ENCODE results near the gene SLC9A6.
"Not testable (repeated sequence)": the region's sequence is repeated elsewhere in the genome, so short reads cannot be mapped to it uniquely, and the experiment has no call there.

The SLC9A6 gene

GRCh38 chrX:136046295-136047015 is 61.2 kb downstream of the SLC9A6 start:
- no peak overlapping the region for H3K4me3 ChIP-seq (replicated peaks; ENCODE audit: low read depth, low read length)
- no peak for DNase-seq (ENCODE audit: extremely low read depth, low read depth)
- TF ChIP-seq, protein P1, sequence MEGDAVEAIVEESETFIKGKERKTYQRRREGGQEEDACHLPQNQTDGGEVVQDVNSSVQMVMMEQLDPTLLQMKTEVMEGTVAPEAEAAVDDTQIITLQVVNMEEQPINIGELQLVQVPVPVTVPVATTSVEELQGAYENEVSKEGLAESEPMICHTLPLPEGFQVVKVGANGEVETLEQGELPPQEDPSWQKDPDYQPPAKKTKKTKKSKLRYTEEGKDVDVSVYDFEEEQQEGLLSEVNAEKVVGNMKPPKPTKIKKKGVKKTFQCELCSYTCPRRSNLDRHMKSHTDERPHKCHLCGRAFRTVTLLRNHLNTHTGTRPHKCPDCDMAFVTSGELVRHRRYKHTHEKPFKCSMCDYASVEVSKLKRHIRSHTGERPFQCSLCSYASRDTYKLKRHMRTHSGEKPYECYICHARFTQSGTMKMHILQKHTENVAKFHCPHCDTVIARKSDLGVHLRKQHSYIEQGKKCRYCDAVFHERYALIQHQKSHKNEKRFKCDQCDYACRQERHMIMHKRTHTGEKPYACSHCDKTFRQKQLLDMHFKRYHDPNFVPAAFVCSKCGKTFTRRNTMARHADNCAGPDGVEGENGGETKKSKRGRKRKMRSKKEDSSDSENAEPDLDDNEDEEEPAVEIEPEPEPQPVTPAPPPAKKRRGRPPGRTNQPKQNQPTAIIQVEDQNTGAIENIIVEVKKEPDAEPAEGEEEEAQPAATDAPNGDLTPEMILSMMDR (IDR thresholded peaks at IDR 0.05; ENCODE audit: low read depth, low read length, missing control alignments) = no peak

DNA sequence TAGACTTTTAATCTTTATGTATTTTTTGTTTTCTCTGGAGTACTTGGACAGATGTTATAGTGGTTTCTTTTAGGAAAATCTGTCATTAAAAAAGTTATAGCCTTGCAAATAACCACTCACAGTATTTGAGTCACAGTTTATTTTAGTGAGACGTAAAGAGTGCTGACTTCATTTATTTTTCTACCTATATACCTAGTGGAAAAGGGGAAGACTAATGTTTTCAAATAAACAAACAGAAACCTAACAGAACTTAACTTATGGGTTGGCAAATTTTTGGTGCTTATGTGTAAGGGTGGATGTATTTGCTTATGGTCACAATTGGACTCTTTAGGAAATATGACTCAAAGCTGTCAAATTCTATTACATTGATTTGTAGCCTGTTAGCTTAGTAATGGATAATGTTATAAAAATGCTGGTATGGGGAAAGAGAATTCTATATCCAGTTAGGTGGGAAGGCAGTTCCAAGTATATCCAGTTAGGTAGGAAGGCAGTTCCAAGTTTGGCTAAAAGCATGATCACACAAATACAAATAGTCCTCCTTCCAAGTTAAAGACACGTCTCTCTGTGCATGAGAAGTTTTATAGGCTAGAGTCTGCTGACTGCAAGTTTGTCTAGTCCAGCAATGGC is 61.9 kb downstream of the SLC9A6 start:
- TF ChIP-seq, protein P1 (IDR thresholded peaks at IDR 0.05; ENCODE audit: low read depth, low read length, missing control alignments) = no peak
- DNase-seq (ENCODE audit: extremely low read depth, low read depth) = no peak
- H3K4me3 ChIP-seq (replicated peaks; ENCODE audit: low read depth, low read length) = no peak overlapping the region

DNA sequence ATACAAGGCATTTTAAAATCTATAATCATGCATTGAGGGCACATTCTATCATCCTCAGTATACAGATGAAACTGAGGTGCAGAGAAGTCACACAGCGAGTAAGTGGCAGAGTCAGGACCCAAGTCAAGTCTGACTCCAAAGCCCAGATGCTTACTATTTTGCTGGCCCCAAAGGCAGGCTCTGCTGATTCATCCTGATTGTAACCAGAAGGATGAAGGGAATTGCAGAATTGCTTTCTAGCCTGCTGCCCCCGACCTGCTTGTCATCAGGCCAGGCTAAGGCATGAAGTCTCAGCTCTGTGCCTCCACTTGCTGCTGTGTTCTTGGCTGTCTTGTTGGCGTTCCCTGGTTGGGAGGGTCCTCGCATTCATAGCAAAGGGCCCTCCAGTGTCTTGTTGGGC is 62.7 kb downstream of the SLC9A6 start:
- DNase-seq (ENCODE audit: extremely low read depth, low read depth) = no peak
- TF ChIP-seq, protein P1 (IDR thresholded peaks at IDR 0.05; ENCODE audit: low read depth, low read length, missing control alignments) = no peak
- H3K4me3 ChIP-seq (replicated peaks; ENCODE audit: low read depth, low read length) = no peak overlapping the region

DNA sequence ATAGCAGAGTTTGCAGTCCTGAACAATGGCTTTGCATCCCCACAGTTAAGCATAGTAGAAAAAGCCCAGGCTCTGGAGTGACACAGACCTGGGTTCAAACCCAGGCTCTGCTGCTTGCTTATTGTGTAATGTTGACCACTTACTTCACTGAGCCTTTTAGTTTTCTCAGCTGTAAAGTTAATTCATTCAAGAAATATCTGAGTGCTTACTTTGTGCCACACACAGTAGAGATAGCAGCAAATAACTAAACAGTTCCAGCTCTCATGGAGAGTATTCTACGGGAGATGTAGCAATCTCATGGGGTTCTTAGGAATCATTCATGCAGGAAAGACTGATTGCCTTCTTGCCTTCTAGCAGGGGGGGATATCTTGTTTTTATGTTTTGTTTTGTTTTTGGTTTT is 63.2 kb downstream of the SLC9A6 start:
- DNase-seq (ENCODE audit: extremely low read depth, low read depth) = no peak
- no peak overlapping the region for H3K4me3 ChIP-seq (replicated peaks; ENCODE audit: low read depth, low read length)
- TF ChIP-seq, protein P1 (IDR thresholded peaks at IDR 0.05; ENCODE audit: low read depth, low read length, missing control alignments) = no peak

GRCh38 chrX:136049608-136050007 is 64.4 kb downstream of the SLC9A6 start:
- no peak for DNase-seq (ENCODE audit: extremely low read depth, low read depth)
- H3K4me3 ChIP-seq (replicated peaks; ENCODE audit: low read depth, low read length) = no peak overlapping the region
- TF ChIP-seq, protein P1 (IDR thresholded peaks at IDR 0.05; ENCODE audit: low read depth, low read length, missing control alignments) = no peak

GRCh38 chrX:136050875-136051274 is 65.6 kb downstream of the SLC9A6 start:
- not testable (repeated sequence) for H3K4me3 ChIP-seq (replicated peaks; ENCODE audit: low read depth, low read length); DNase-seq (ENCODE audit: extremely low read depth, low read depth)

GRCh38 chrX:136051611-136052010 is 66.4 kb downstream of the SLC9A6 start:
- no peak for DNase-seq (ENCODE audit: extremely low read depth, low read depth)
- H3K4me3 ChIP-seq (replicated peaks; ENCODE audit: low read depth, low read length) = no peak overlapping the region
- TF ChIP-seq, protein P1 (IDR thresholded peaks at IDR 0.05; ENCODE audit: low read depth, low read length, missing control alignments) = no peak

Data from HFF-Myc (cell line).